Subcutaneous adipose tissue (tissue), 4 donors: ENCODE results near the gene PIK3C2G. TPM values are rescaled to one million over a fixed set of nuclear protein-coding genes. Genes with fewer than 3 reads are reported as not detected.

Experiments
- CTCF ChIP-seq: fragments of 450-650 bp; IDR thresholded peaks from one replicate; pipeline ENCODE4 v1.5.1; 2016; ENCODE audit warnings: low read depth, mild to moderate bottlenecking, control low read depth, antibody characterized with exemption, moderate library complexity
- total RNA-seq, 4 donors: library from RNA; depleted of rRNA; stranded (reverse); fragments of >200 nt; gene quantifications; one replicate each; pipeline ENCODE4 v1.1.0, GENCODE V29; 2016

PIK3C2G gene
- total RNA-seq, 4 donors from 2014 or later: 0.19 to 0.22 TPM; not detected in 2

- no peak for TF ChIP-seq CTCF
Measured at GRCh38 chr12:18424857-18425256, 163.5 kb downstream of the PIK3C2G start.

- no peak for TF ChIP-seq CTCF
Measured at GRCh38 chr12:18427520-18427919, 166.2 kb downstream of the PIK3C2G start.

GRCh38 chr12:18428416-18428815, 167.1 kb downstream of the PIK3C2G start:
- no peak for TF ChIP-seq CTCF

GRCh38 chr12:18429366-18429765, 168.0 kb downstream of the PIK3C2G start:
- TF ChIP-seq CTCF: no peak

- no peak for TF ChIP-seq CTCF
Measured at GRCh38 chr12:18430425-18431048, 169.2 kb downstream of the PIK3C2G start.

GRCh38 chr12:18431771-18432170, 170.5 kb downstream of the PIK3C2G start:
- TF ChIP-seq CTCF: no peak

GRCh38 chr12:18432206-18432605, 170.9 kb downstream of the PIK3C2G start:
- no peak for TF ChIP-seq CTCF
